ENCODE measurements around the gene TSHZ3. TPM values are rescaled to one million over a fixed set of nuclear protein-coding genes. Genes with fewer than 3 reads are reported as not detected.

Gene TSHZ3
- total and polyA plus RNA-seq, 2 of the 13 experiments (the other 11 are each of a cell fraction or from before 2014, with no cell fraction given) = not detected

DNA sequence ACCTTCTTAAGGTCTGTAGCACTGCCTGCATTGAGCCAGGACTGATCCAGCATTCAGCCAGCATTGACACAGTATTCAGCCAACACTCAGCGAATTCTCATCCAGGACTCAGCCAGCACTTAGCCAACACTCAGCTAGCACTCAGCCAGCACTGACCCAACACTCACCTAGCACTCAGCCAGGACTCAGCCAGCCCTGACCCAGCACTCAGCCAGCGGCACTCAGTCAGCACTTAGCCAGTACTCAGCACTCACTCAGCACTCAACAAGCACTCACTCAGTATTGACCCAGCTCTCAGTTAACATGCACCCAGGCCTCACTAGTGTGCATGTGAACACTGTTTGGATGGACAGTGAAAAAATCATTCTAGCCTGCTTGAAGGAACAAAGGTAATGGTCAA lies 55.0 kb downstream of the TSHZ3 start:
- ChIA-PET POLR2A (no interaction called here), CTCF (ENCODE audit: low intra/inter-chr PET ratio, low total read pairs) (no interaction called here)
- Histone ChIP-seq H2AFZ (ENCODE audit: low read length) (no peak overlapping the region), H3K4me3 (replicated peaks in 1 of 3; ENCODE audit: insufficient read depth in 1 of 3, low read depth in 2 of 3, low read length in 3 of 3) (no peak overlapping the region), H3K79me2 (ENCODE audit: insufficient read depth, low read length) (no peaks in the 10 kb centered on the region), H3K36me3 (replicated peaks in 1 of 2; ENCODE audit: control insufficient read depth in 1 of 2, insufficient read depth in 2 of 2, low read length in 2 of 2) (no peaks in the 10 kb centered on the region), H3K27me3 (ENCODE audit: control insufficient read depth in 1 of 2, insufficient read depth in 2 of 2, low read length in 2 of 2) (no peaks in the 10 kb centered on the region), H3K27ac (ENCODE audit: extremely low read length, insufficient read depth, low read length) (no peak overlapping the region), H3K9ac (ENCODE audit: insufficient read depth, low read depth, low read length) (no peak overlapping the region), H4K20me1 (ENCODE audit: insufficient read depth, low read length) (no peaks in the 10 kb centered on the region), H3K9me3 (ENCODE audit: low read length) (peaks cover 34% of the 10 kb centered on the region), H3K4me2 (ENCODE audit: low read depth, low read length) (no peak overlapping the region), H3K4me1 (ENCODE audit: insufficient read depth, low read length) (no peaks in the 10 kb centered on the region)
- in situ Hi-C loops (cut with HindIII; ENCODE audit: extremely low pct_ligation_motif_present, low pct_unique_long_range_greater_than_20kb) = no loop called here
- no TSS peak for BruUV-seq (replicated peaks)
- DNase-seq (ENCODE audit: low spot score) (no peak), ATAC-seq (no peak), FAIRE-seq (no peak)
- no CpG with 5 or more reads among the region's 2 CpGs for WGBS (ENCODE audit: low lambda C conversion rate)
- intact Hi-C loops (cut with micrococcal nuclease; ENCODE audit: unreplicated experiment) = no loop called here
- TF ChIP-seq ARNTL (CRISPR knock-in tag; IDR thresholded peaks at IDR 0.05) = no peak
- no peak for TF ChIP-seq ZNF350 (CRISPR knock-in tag; IDR thresholded peaks at IDR 0.05; ENCODE audit: borderline replicate concordance, low read depth)
- TF ChIP-seq SALL1 (CRISPR knock-in tag; IDR thresholded peaks at IDR 0.05) = no peak
- TF ChIP-seq ZNF775 (CRISPR knock-in tag; IDR thresholded peaks at IDR 0.05; ENCODE audit: borderline replicate concordance) = no peak
- no peak for TF ChIP-seq ZNF746 (CRISPR knock-in tag; IDR thresholded peaks at IDR 0.05)
- no peak for TF ChIP-seq RAD21 (CRISPR knock-in tag; IDR thresholded peaks at IDR 0.05)
- TF ChIP-seq, protein P1, sequence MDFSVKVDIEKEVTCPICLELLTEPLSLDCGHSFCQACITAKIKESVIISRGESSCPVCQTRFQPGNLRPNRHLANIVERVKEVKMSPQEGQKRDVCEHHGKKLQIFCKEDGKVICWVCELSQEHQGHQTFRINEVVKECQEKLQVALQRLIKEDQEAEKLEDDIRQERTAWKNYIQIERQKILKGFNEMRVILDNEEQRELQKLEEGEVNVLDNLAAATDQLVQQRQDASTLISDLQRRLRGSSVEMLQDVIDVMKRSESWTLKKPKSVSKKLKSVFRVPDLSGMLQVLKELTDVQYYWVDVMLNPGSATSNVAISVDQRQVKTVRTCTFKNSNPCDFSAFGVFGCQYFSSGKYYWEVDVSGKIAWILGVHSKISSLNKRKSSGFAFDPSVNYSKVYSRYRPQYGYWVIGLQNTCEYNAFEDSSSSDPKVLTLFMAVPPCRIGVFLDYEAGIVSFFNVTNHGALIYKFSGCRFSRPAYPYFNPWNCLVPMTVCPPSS (IDR thresholded peaks at IDR 0.05) = no peak
- no peak for TF ChIP-seq ZEB1 (IDR thresholded peaks at IDR 0.05; ENCODE audit: insufficient replicate concordance, low read depth)
- TF ChIP-seq NFIB (CRISPR knock-in tag; IDR thresholded peaks at IDR 0.05; ENCODE audit: borderline replicate concordance) = no peak
- no peak for TF ChIP-seq FOXC1 (CRISPR knock-in tag; IDR thresholded peaks at IDR 0.05; ENCODE audit: borderline replicate concordance)
- TF ChIP-seq ZNF550 (CRISPR knock-in tag; IDR thresholded peaks at IDR 0.05; ENCODE audit: borderline replicate concordance) = no peak
- no peak for TF ChIP-seq FOXP1 (IDR thresholded peaks at IDR 0.05)
- TF ChIP-seq FOXP1 (CRISPR knock-in tag; IDR thresholded peaks at IDR 0.05) = no peak
- no peak for TF ChIP-seq RAD51 (IDR thresholded peaks at IDR 0.05; ENCODE audit: borderline replicate concordance)
- TF ChIP-seq ZFP37 (CRISPR knock-in tag; IDR thresholded peaks at IDR 0.05; ENCODE audit: borderline replicate concordance) = no peak
- TF ChIP-seq ZNF737 (CRISPR knock-in tag; IDR thresholded peaks at IDR 0.05; ENCODE audit: borderline replicate concordance) = no peak
- no peak for TF ChIP-seq NR2F1 (CRISPR knock-in tag; IDR thresholded peaks at IDR 0.05)
- no peak for TF ChIP-seq HES4 (CRISPR knock-in tag; IDR thresholded peaks at IDR 0.05; ENCODE audit: borderline replicate concordance)
- no peak for TF ChIP-seq HIC2 (CRISPR knock-in tag; IDR thresholded peaks at IDR 0.05; ENCODE audit: low read depth)

All from HepG2 (cell line).